ENCODE results near the gene KRTAP10-12. TPM values are rescaled to one million over a fixed set of nuclear protein-coding genes. Genes with fewer than 3 reads are reported as not detected.

KRTAP10-12 gene
- total and polyA plus RNA-seq, 2 of the 13 experiments (the other 11 are each of a cell fraction or from before 2014, with no cell fraction given) = not detected

GRCh38 chr21:44741921-44742320 is 44.9 kb downstream of the KRTAP10-12 start:
- TF ChIP-seq ZNF609 (CRISPR knock-in tag; IDR thresholded peaks at IDR 0.05; ENCODE audit: borderline replicate concordance) = no peak
- TF ChIP-seq SRY (CRISPR knock-in tag; IDR thresholded peaks at IDR 0.05) = no peak
- no peak for TF ChIP-seq BRCA1 (CRISPR knock-in tag; IDR thresholded peaks at IDR 0.05)
- TF ChIP-seq CSRNP1 (CRISPR knock-in tag; IDR thresholded peaks at IDR 0.05) = no peak
- TF ChIP-seq THAP11 (CRISPR knock-in tag; IDR thresholded peaks at IDR 0.05) = no peak
- TF ChIP-seq SRSF1 (optimal IDR thresholded peaks at IDR 0.05; ENCODE audit: low read depth, low read length) = no peak
- TF ChIP-seq BRF2 (CRISPR knock-in tag; IDR thresholded peaks at IDR 0.05) = no peak
- no peak for TF ChIP-seq BORCS8-MEF2B (CRISPR knock-in tag; IDR thresholded peaks at IDR 0.05)
- no peak for TF ChIP-seq MLX (CRISPR knock-in tag; IDR thresholded peaks at IDR 0.05)
- no peak for TF ChIP-seq ZBTB3 (CRISPR knock-in tag; IDR thresholded peaks at IDR 0.05; ENCODE audit: borderline replicate concordance, low read depth)
- no peak for TF ChIP-seq KLF13 (CRISPR knock-in tag; IDR thresholded peaks at IDR 0.05)
- TF ChIP-seq ZNF713 (CRISPR knock-in tag; IDR thresholded peaks at IDR 0.05) = no peak
- no peak for TF ChIP-seq IKZF4 (CRISPR knock-in tag; IDR thresholded peaks at IDR 0.05; ENCODE audit: borderline replicate concordance, low read depth, not compliant biosample characterization)
- TF ChIP-seq NFYB (CRISPR knock-in tag; IDR thresholded peaks at IDR 0.05) = no peak
- Histone ChIP-seq H3K27me3 (ENCODE audit: control insufficient read depth in 1 of 2, insufficient read depth in 2 of 2, low read length in 2 of 2) (peaks cover 3 to 10% of the 10 kb centered on the region in 2 experiments; a peak in 4 of 5 replicates), H4K20me1 (ENCODE audit: insufficient read depth, low read length) (no peaks in the 10 kb centered on the region), H3K4me1 (ENCODE audit: insufficient read depth, low read length) (peaks cover 3% of the 10 kb centered on the region), H3K4me2 (ENCODE audit: low read depth, low read length) (no peak overlapping the region), H3K9ac (ENCODE audit: insufficient read depth, low read depth, low read length) (no peak overlapping the region), H3K27ac (ENCODE audit: extremely low read length, insufficient read depth, low read length) (no peak overlapping the region), H3K36me3 (replicated peaks in 1 of 2; ENCODE audit: control insufficient read depth in 1 of 2, insufficient read depth in 2 of 2, low read length in 2 of 2) (no peaks in the 10 kb centered on the region), H3K9me3 (ENCODE audit: low read length) (no peaks in the 10 kb centered on the region), H3K79me2 (ENCODE audit: insufficient read depth, low read length) (no peaks in the 10 kb centered on the region), H3K4me3 (replicated peaks in 1 of 3; ENCODE audit: insufficient read depth in 1 of 3, low read depth in 2 of 3, low read length in 3 of 3) (no peak overlapping the region), H2AFZ (ENCODE audit: low read length) (no peak overlapping the region)
- 72% methylated on average over 3 of the region's 3 CpGs for WGBS (ENCODE audit: low lambda C conversion rate)
- no TSS peak for BruUV-seq (replicated peaks)
- CTCF ChIA-PET (ENCODE audit: low intra/inter-chr PET ratio, low total read pairs) = no interaction called here
- FAIRE-seq (no peak), DNase-seq (ENCODE audit: low spot score) (no peak), ATAC-seq (no peak)
- in situ Hi-C loops (cut with HindIII; ENCODE audit: extremely low pct_ligation_motif_present, low pct_unique_long_range_greater_than_20kb) (no loop called here), intact Hi-C loops (cut with micrococcal nuclease; ENCODE audit: unreplicated experiment) (loop anchor here (5.0 kb wide), 1 partner anchor 230 kb away; no protein-coding TSS in a partner anchor)
- POLR2A ChIA-PET = interaction anchor here (1.1 kb wide), 1 partner anchor 232 kb away, joined by 3 read pairs; no protein-coding TSS in a partner anchor
